ENCODE measurements around the gene NCOA1.

The NCOA1 gene

DNA sequence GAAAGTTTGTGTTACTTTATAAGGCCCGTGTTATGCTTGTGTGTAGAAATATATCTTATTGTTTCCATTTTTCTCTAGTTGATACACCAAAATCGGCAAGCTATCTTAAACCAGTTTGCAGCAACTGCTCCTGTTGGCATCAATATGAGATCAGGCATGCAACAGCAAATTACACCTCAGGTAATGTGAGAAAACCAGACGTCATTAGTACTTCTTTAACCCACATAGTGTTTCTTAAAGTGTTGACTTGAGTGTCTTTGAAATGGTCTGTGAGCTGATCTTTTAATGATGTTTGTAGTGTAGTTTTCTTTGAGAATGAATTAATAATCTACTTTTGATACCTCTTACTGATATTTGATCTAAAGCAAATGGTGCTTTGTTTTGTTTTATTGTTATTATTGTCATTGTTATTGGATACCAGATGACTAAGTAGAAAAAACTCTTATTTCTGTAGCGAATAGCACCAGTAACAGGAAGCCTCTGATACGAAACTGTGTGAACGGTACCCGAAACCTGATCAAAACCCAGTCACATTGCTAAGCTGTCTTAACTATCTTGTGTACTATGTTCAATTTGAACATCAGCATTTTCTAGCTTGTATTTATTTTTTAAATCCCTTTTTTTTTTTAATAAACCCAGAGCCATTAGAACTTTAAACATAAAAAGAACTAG, 248.4 kb downstream of the NCOA1 start:
- no peak overlapping the region for H3K27ac ChIP-seq (ENCODE audit: low read depth, low read length, severe bottlenecking)
- 90% methylated on average over 2 of the region's 7 CpGs; no CpG with 5 or more reads in 1 of the 2 experiments for WGBS, 2 experiments (ENCODE audit: insufficient coverage in 2 of 2)
- no peaks in the 10 kb centered on the region for H3K9me3 ChIP-seq (ENCODE audit: control insufficient read depth, low read length)
- H3K36me3 ChIP-seq (ENCODE audit: control insufficient read depth, insufficient read depth, low read length), result peaks cover 5% of the 10 kb centered on the region
- no peaks in the 10 kb centered on the region for H3K4me1 ChIP-seq (ENCODE audit: control insufficient read depth, insufficient read depth, low read length, poor library complexity, severe bottlenecking)
- no peak overlapping the region for H3K4me3 ChIP-seq (ENCODE audit: extremely low read depth, insufficient read depth, low read length, poor library complexity, severe bottlenecking)

DNA sequence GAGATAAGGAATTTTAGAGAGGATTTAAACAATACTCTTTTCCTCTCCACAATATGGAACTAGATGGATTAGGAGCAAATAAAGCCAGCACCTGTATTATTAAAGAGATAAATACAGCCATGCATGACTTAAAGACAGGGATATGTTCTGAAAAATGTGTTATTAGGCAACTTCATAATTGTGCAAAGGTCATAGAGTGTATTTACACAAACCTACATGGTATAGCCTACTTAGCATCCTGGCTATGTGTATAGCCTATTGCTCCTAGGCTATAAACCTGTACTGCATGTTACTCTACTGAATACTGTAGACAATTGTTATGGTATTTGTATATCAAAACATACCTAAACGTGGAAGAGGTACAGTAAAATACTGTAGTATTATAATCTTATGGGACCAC, 249.1 kb downstream of the NCOA1 start:
- Histone ChIP-seq H3K27ac (ENCODE audit: low read depth, low read length, severe bottlenecking) (no peak overlapping the region), H3K36me3 (ENCODE audit: control insufficient read depth, insufficient read depth, low read length) (peaks cover 5% of the 10 kb centered on the region), H3K9me3 (ENCODE audit: control insufficient read depth, low read length) (no peaks in the 10 kb centered on the region), H3K4me1 (ENCODE audit: control insufficient read depth, insufficient read depth, low read length, poor library complexity, severe bottlenecking) (no peaks in the 10 kb centered on the region), H3K4me3 (ENCODE audit: extremely low read depth, insufficient read depth, low read length, poor library complexity, severe bottlenecking) (no peak overlapping the region)
- WGBS, 2 experiments (ENCODE audit: insufficient coverage in 2 of 2), result 100% methylated on average over 1 of the region's 1 CpG; no CpG with 5 or more reads in 1 of the 2 experiments

- Histone ChIP-seq H3K36me3 (ENCODE audit: control insufficient read depth, insufficient read depth, low read length) (peaks cover 5% of the 10 kb centered on the region), H3K9me3 (ENCODE audit: control insufficient read depth, low read length) (no peaks in the 10 kb centered on the region), H3K4me3 (ENCODE audit: extremely low read depth, insufficient read depth, low read length, poor library complexity, severe bottlenecking) (no peak overlapping the region), H3K27ac (ENCODE audit: low read depth, low read length, severe bottlenecking) (no peak overlapping the region), H3K4me1 (ENCODE audit: control insufficient read depth, insufficient read depth, low read length, poor library complexity, severe bottlenecking) (no peaks in the 10 kb centered on the region)
- WGBS, 2 experiments (ENCODE audit: insufficient coverage in 2 of 2), result no CpG with 5 or more reads among the region's 1 CpG
Measured at GRCh38 chr2:24742730-24743129, 251.7 kb downstream of the NCOA1 start.

- Histone ChIP-seq H3K4me3 (ENCODE audit: extremely low read depth, insufficient read depth, low read length, poor library complexity, severe bottlenecking) (no peak overlapping the region), H3K27ac (ENCODE audit: low read depth, low read length, severe bottlenecking) (no peak overlapping the region), H3K36me3 (ENCODE audit: control insufficient read depth, insufficient read depth, low read length) (peaks cover 5% of the 10 kb centered on the region), H3K4me1 (ENCODE audit: control insufficient read depth, insufficient read depth, low read length, poor library complexity, severe bottlenecking) (no peaks in the 10 kb centered on the region), H3K9me3 (ENCODE audit: control insufficient read depth, low read length) (no peaks in the 10 kb centered on the region)
- WGBS, 2 experiments (ENCODE audit: insufficient coverage in 2 of 2), result 72% methylated on average over 2 of the region's 3 CpGs; no CpG with 5 or more reads in 1 of the 2 experiments
Measured at GRCh38 chr2:24743924-24744323, 252.9 kb downstream of the NCOA1 start.

- H3K4me1 ChIP-seq (ENCODE audit: control insufficient read depth, insufficient read depth, low read length, poor library complexity, severe bottlenecking), result no peaks in the 10 kb centered on the region
- no peak overlapping the region for H3K27ac ChIP-seq (ENCODE audit: low read depth, low read length, severe bottlenecking)
- peaks cover 5% of the 10 kb centered on the region for H3K36me3 ChIP-seq (ENCODE audit: control insufficient read depth, insufficient read depth, low read length)
- H3K9me3 ChIP-seq (ENCODE audit: control insufficient read depth, low read length), result no peaks in the 10 kb centered on the region
- 100% methylated on average over 1 of the region's 1 CpG; no CpG with 5 or more reads in 1 of the 2 experiments for WGBS, 2 experiments (ENCODE audit: insufficient coverage in 2 of 2)
- no peak overlapping the region for H3K4me3 ChIP-seq (ENCODE audit: extremely low read depth, insufficient read depth, low read length, poor library complexity, severe bottlenecking)
Measured at GRCh38 chr2:24744356-24744755, 253.3 kb downstream of the NCOA1 start.

- 94 to 98% methylated on average over 2 of the region's 2 CpGs for WGBS, 2 experiments (ENCODE audit: insufficient coverage in 2 of 2)
- Histone ChIP-seq H3K36me3 (ENCODE audit: control insufficient read depth, insufficient read depth, low read length) (peaks cover 5% of the 10 kb centered on the region), H3K27ac (ENCODE audit: low read depth, low read length, severe bottlenecking) (no peak overlapping the region), H3K4me1 (ENCODE audit: control insufficient read depth, insufficient read depth, low read length, poor library complexity, severe bottlenecking) (no peaks in the 10 kb centered on the region), H3K4me3 (ENCODE audit: extremely low read depth, insufficient read depth, low read length, poor library complexity, severe bottlenecking) (no peak overlapping the region), H3K9me3 (ENCODE audit: control insufficient read depth, low read length) (no peaks in the 10 kb centered on the region)
Measured at GRCh38 chr2:24745825-24746224, 254.8 kb downstream of the NCOA1 start.

DNA sequence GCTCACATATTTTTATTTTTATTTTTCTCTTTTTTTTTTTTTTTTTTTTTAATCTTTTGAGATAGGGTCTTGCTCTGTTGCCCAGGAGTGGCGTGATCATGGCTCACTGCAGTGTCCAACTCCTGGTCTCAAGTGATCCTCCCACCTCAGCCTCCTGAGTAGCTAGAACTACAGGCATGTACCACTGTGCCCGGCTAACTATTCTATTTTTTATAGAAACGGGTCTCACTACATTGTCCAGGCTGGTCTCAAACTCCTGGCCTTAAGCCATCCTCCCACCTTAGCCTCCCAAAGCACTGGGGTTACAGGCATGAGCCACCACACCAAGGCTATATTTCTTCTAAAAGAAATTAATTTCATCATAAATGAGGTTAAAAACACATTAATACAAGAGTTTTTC, 256.2 kb downstream of the NCOA1 start:
- H3K4me3 ChIP-seq (ENCODE audit: extremely low read depth, insufficient read depth, low read length, poor library complexity, severe bottlenecking), result no peak overlapping the region
- peaks cover 1% of the 10 kb centered on the region for H3K36me3 ChIP-seq (ENCODE audit: control insufficient read depth, insufficient read depth, low read length)
- H3K9me3 ChIP-seq (ENCODE audit: control insufficient read depth, low read length), result no peaks in the 10 kb centered on the region
- no peak overlapping the region for H3K27ac ChIP-seq (ENCODE audit: low read depth, low read length, severe bottlenecking)
- WGBS, 2 experiments (ENCODE audit: insufficient coverage in 2 of 2), result 88% methylated on average over 3 of the region's 3 CpGs
- no peaks in the 10 kb centered on the region for H3K4me1 ChIP-seq (ENCODE audit: control insufficient read depth, insufficient read depth, low read length, poor library complexity, severe bottlenecking)

GRCh38 chr2:24749069-24749691, 258.1 kb downstream of the NCOA1 start:
- Histone ChIP-seq H3K36me3 (ENCODE audit: control insufficient read depth, insufficient read depth, low read length) (peaks cover 4% of the 10 kb centered on the region), H3K4me3 (ENCODE audit: extremely low read depth, insufficient read depth, low read length, poor library complexity, severe bottlenecking) (no peak overlapping the region), H3K9me3 (ENCODE audit: control insufficient read depth, low read length) (no peaks in the 10 kb centered on the region), H3K4me1 (ENCODE audit: control insufficient read depth, insufficient read depth, low read length, poor library complexity, severe bottlenecking) (no peaks in the 10 kb centered on the region), H3K27ac (ENCODE audit: low read depth, low read length, severe bottlenecking) (no peak overlapping the region)
- WGBS, 2 experiments (ENCODE audit: insufficient coverage in 2 of 2), result 93% methylated on average over 5 to 6 of the region's 7 CpGs

DNA sequence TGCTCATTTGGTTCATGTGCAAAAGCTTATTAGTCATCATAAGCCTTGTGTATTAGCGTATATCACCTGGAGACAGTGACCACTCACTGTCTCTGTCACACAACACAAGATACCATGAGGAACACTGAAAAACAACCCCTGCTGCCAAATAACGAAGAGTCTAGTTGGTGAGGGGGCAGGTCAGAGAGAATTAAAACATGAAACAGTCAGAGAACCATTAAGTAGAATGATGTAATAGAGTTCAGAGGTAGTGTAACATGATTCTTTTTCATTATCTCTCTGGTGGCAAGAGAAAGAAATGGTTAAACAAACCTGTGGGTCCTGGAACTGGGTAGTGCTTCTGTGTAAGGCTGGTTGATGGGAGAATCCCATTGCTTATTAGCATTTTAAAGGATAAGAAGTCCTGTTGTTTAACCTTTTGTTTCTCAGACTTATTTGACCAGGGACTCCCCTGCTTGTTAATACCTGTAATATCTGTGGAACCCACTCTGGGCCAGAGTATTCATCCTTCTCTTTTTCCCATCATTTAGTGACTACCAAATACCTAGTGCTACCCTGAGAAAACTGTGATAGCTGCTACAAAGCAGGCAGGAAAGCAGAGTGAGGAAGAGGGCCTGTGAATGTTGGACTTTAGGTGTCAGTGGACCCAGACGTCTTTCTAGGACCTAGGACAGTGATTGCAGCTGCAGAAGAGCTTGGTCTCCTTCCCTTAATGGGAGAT, 264.1 kb downstream of the NCOA1 start:
- Histone ChIP-seq H3K4me1 (ENCODE audit: control insufficient read depth, insufficient read depth, low read length, poor library complexity, severe bottlenecking) (no peaks in the 10 kb centered on the region), H3K36me3 (ENCODE audit: control insufficient read depth, insufficient read depth, low read length) (peaks cover 20% of the 10 kb centered on the region), H3K27ac (ENCODE audit: low read depth, low read length, severe bottlenecking) (no peak overlapping the region), H3K4me3 (ENCODE audit: extremely low read depth, insufficient read depth, low read length, poor library complexity, severe bottlenecking) (no peak overlapping the region), H3K9me3 (ENCODE audit: control insufficient read depth, low read length) (no peaks in the 10 kb centered on the region)
- WGBS, 2 experiments (ENCODE audit: insufficient coverage in 2 of 2), result 75 to 100% methylated on average over 1 to 2 of the region's 3 CpGs

DNA sequence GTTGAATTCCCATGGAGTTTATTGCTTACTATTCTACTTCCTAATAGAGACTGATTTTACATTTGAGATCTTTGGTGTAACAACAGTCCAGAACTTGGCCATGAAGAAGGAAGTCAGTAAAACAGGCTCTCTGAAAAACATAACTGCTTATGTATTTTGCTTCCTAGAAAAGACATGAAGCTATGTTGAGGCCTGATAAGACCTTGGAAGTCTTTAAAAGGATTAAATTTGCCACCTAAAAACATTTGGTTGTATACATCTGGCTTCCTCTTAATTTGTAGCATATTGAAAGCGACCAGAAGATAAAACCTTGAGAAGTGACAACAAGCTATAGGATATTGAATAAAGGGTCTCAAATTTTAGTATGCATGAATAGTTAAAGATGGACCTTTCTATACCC, 265.7 kb downstream of the NCOA1 start:
- no CpG with 5 or more reads among the region's 1 CpG for WGBS, 2 experiments (ENCODE audit: insufficient coverage in 2 of 2)

GRCh38 chr2:24761866-24762265, 270.8 kb downstream of the NCOA1 start:
- Histone ChIP-seq H3K36me3 (ENCODE audit: control insufficient read depth, insufficient read depth, low read length) (peaks cover 36% of the 10 kb centered on the region), H3K9me3 (ENCODE audit: control insufficient read depth, low read length) (no peaks in the 10 kb centered on the region), H3K4me1 (ENCODE audit: control insufficient read depth, insufficient read depth, low read length, poor library complexity, severe bottlenecking) (no peaks in the 10 kb centered on the region), H3K4me3 (ENCODE audit: extremely low read depth, insufficient read depth, low read length, poor library complexity, severe bottlenecking) (no peak overlapping the region), H3K27ac (ENCODE audit: low read depth, low read length, severe bottlenecking) (no peak overlapping the region)
- WGBS, 2 experiments (ENCODE audit: insufficient coverage in 2 of 2), result 87 to 93% methylated on average over 3 to 4 of the region's 5 CpGs

More for the DNA sequence above, 265.7 kb downstream of the NCOA1 start:
- H3K4me1 ChIP-seq (ENCODE audit: control insufficient read depth, insufficient read depth, low read length, poor library complexity, severe bottlenecking), result no peaks in the 10 kb centered on the region
- H3K4me3 ChIP-seq (ENCODE audit: extremely low read depth, insufficient read depth, low read length, poor library complexity, severe bottlenecking), result no peak overlapping the region
- no peak overlapping the region for H3K27ac ChIP-seq (ENCODE audit: low read depth, low read length, severe bottlenecking)
- H3K9me3 ChIP-seq (ENCODE audit: control insufficient read depth, low read length), result no peaks in the 10 kb centered on the region
- peaks cover 20% of the 10 kb centered on the region for H3K36me3 ChIP-seq (ENCODE audit: control insufficient read depth, insufficient read depth, low read length)
